Measurements from ENCODE around the gene STON2. TPM values are rescaled to one million over a fixed set of nuclear protein-coding genes. Genes with fewer than 3 reads are reported as not detected.

Gene STON2
- total RNA-seq, 1 donor from 2014 or later, result 66.8 TPM

- peaks cover 4% of the 10 kb centered on the region for H3K36me3 Mint-ChIP-seq (ENCODE audit: low read depth, unreplicated experiment)
- peak overlapping the region; percentile 36 for H3K27ac Mint-ChIP-seq (ENCODE audit: unreplicated experiment)
- TF ChIP-seq, protein P1, sequence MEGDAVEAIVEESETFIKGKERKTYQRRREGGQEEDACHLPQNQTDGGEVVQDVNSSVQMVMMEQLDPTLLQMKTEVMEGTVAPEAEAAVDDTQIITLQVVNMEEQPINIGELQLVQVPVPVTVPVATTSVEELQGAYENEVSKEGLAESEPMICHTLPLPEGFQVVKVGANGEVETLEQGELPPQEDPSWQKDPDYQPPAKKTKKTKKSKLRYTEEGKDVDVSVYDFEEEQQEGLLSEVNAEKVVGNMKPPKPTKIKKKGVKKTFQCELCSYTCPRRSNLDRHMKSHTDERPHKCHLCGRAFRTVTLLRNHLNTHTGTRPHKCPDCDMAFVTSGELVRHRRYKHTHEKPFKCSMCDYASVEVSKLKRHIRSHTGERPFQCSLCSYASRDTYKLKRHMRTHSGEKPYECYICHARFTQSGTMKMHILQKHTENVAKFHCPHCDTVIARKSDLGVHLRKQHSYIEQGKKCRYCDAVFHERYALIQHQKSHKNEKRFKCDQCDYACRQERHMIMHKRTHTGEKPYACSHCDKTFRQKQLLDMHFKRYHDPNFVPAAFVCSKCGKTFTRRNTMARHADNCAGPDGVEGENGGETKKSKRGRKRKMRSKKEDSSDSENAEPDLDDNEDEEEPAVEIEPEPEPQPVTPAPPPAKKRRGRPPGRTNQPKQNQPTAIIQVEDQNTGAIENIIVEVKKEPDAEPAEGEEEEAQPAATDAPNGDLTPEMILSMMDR (IDR thresholded peaks at IDR 0.05; ENCODE audit: unreplicated experiment), result no peak
- H3K27me3 Mint-ChIP-seq (ENCODE audit: unreplicated experiment), result peaks cover 4% of the 10 kb centered on the region
- no peak for DNase-seq (ENCODE audit: low spot score)
- H3K9me3 Mint-ChIP-seq (ENCODE audit: unreplicated experiment), result no peaks in the 10 kb centered on the region
- peaks cover 11% of the 10 kb centered on the region for H3K4me1 Mint-ChIP-seq (ENCODE audit: unreplicated experiment)
- no peak overlapping the region for H3K4me3 Mint-ChIP-seq (ENCODE audit: unreplicated experiment)
Measured at GRCh38 chr14:81416194-81416952, 16.2 kb upstream of the STON2 start.

DNA sequence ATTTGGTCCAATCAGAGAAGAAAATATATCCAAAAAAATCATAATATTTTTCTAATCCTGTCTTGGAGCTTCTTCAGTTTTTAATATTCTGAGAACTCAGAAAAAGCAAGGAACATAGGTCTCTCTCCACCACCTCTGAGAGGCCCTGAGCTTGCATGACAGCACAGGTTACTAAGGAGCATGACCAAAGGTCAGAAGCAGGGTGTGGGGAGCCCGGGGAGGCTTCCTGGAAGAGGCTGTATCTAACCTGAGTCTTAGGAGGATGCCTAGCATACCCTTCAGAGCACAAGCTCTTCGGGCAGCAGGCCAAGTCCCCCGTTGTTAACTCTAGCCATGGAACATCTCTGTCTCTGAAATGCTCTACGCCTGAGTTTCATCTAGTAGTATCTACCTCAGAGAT is 15.7 kb upstream of the STON2 start:
- peaks cover 4% of the 10 kb centered on the region for H3K36me3 Mint-ChIP-seq (ENCODE audit: low read depth, unreplicated experiment)
- peaks cover 9% of the 10 kb centered on the region for H3K4me1 Mint-ChIP-seq (ENCODE audit: unreplicated experiment)
- H3K4me3 Mint-ChIP-seq (ENCODE audit: unreplicated experiment), result no peak overlapping the region
- TF ChIP-seq, protein P1 (IDR thresholded peaks at IDR 0.05; ENCODE audit: unreplicated experiment), result no peak
- H3K27ac Mint-ChIP-seq (ENCODE audit: unreplicated experiment), result no peak overlapping the region
- H3K9me3 Mint-ChIP-seq (ENCODE audit: unreplicated experiment), result no peaks in the 10 kb centered on the region
- no peak for DNase-seq (ENCODE audit: low spot score)
- peaks cover 4% of the 10 kb centered on the region for H3K27me3 Mint-ChIP-seq (ENCODE audit: unreplicated experiment)

- no peaks in the 10 kb centered on the region for H3K9me3 Mint-ChIP-seq (ENCODE audit: unreplicated experiment)
Measured at GRCh38 chr14:81414123-81414522, 14.0 kb upstream of the STON2 start.

GRCh38 chr14:81412779-81413178 is 12.7 kb upstream of the STON2 start:
- Mint-ChIP-seq H3K9me3 (ENCODE audit: unreplicated experiment) (no peaks in the 10 kb centered on the region), H3K4me1 (ENCODE audit: unreplicated experiment) (peaks cover 9% of the 10 kb centered on the region), H3K27me3 (ENCODE audit: unreplicated experiment) (peaks cover 4% of the 10 kb centered on the region), H3K27ac (ENCODE audit: unreplicated experiment) (no peak overlapping the region), H3K36me3 (ENCODE audit: low read depth, unreplicated experiment) (peaks cover 4% of the 10 kb centered on the region), H3K4me3 (ENCODE audit: unreplicated experiment) (no peak overlapping the region)
- DNase-seq (ENCODE audit: low spot score), result no peak
- TF ChIP-seq, protein P1 (IDR thresholded peaks at IDR 0.05; ENCODE audit: unreplicated experiment), result no peak

More at GRCh38 chr14:81414123-81414522, 14.0 kb upstream of the STON2 start:
- peaks cover 4% of the 10 kb centered on the region for H3K27me3 Mint-ChIP-seq (ENCODE audit: unreplicated experiment)
- H3K4me1 Mint-ChIP-seq (ENCODE audit: unreplicated experiment), result peaks cover 9% of the 10 kb centered on the region
- no peak for DNase-seq (ENCODE audit: low spot score)
- H3K4me3 Mint-ChIP-seq (ENCODE audit: unreplicated experiment), result no peak overlapping the region
- H3K36me3 Mint-ChIP-seq (ENCODE audit: low read depth, unreplicated experiment), result peaks cover 4% of the 10 kb centered on the region
- TF ChIP-seq, protein P1 (IDR thresholded peaks at IDR 0.05; ENCODE audit: unreplicated experiment), result no peak
- H3K27ac Mint-ChIP-seq (ENCODE audit: unreplicated experiment), result no peak overlapping the region

GRCh38 chr14:81408595-81408994 is 8.5 kb upstream of the STON2 start:
- Mint-ChIP-seq H3K4me3 (ENCODE audit: unreplicated experiment) (no peak overlapping the region), H3K9me3 (ENCODE audit: unreplicated experiment) (no peaks in the 10 kb centered on the region), H3K27me3 (ENCODE audit: unreplicated experiment) (peaks cover 1% of the 10 kb centered on the region), H3K36me3 (ENCODE audit: low read depth, unreplicated experiment) (no peaks in the 10 kb centered on the region), H3K27ac (ENCODE audit: unreplicated experiment) (no peak overlapping the region), H3K4me1 (ENCODE audit: unreplicated experiment) (no peaks in the 10 kb centered on the region)
- DNase-seq (ENCODE audit: low spot score), result no peak
- TF ChIP-seq, protein P1 (IDR thresholded peaks at IDR 0.05; ENCODE audit: unreplicated experiment), result no peak

Measured in endothelial cell (in vitro differentiated cells).